ENCODE measurements around the gene RRP1B.

- no peak for TF ChIP-seq EZH2phosphoT487 (IDR thresholded peaks at IDR 0.05)
- TF ChIP-seq CTCF (IDR thresholded peaks at IDR 0.05), result no peak
Observed at GRCh38 chr21:43743947-43744346, 84.6 kb downstream of the RRP1B start.

Data from neural progenitor cell (in vitro differentiated cells).